ENCODE data around the gene MUC2.

MUC2 gene

DNA sequence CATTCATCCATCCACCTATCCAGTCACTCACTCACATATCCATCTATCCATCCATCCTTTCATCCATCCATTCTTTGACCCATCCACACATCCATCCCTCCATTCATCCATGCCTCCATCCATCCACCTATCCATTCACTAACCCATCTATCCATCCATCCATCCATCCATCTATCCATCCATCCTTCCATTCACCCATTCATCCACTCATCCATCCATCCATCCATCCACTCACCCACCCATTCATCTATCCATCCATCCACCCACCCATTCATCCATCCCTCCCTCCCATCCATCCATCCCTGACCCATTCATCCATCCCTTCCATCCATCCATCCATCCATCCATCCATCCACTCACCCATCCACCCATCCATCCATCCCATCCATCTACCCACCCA is 4.9 kb upstream of the MUC2 start:
- H3K27me3 ChIP-seq (ENCODE audit: insufficient read depth, poor library complexity, severe bottlenecking), result no peaks in the 10 kb centered on the region
- H3K27ac ChIP-seq (replicated peaks), result no peak overlapping the region
- no peak for DNase-seq (ENCODE audit: low read depth in 1 of 2, low spot score in 1 of 2)
- TF ChIP-seq POLR2AphosphoS5 (IDR thresholded peaks at IDR 0.05; ENCODE audit: low read depth), result no peak
- no peak for TF ChIP-seq SPI1 (IDR thresholded peaks at IDR 0.05; ENCODE audit: borderline replicate concordance, low read depth)
- TF ChIP-seq, protein P1, sequence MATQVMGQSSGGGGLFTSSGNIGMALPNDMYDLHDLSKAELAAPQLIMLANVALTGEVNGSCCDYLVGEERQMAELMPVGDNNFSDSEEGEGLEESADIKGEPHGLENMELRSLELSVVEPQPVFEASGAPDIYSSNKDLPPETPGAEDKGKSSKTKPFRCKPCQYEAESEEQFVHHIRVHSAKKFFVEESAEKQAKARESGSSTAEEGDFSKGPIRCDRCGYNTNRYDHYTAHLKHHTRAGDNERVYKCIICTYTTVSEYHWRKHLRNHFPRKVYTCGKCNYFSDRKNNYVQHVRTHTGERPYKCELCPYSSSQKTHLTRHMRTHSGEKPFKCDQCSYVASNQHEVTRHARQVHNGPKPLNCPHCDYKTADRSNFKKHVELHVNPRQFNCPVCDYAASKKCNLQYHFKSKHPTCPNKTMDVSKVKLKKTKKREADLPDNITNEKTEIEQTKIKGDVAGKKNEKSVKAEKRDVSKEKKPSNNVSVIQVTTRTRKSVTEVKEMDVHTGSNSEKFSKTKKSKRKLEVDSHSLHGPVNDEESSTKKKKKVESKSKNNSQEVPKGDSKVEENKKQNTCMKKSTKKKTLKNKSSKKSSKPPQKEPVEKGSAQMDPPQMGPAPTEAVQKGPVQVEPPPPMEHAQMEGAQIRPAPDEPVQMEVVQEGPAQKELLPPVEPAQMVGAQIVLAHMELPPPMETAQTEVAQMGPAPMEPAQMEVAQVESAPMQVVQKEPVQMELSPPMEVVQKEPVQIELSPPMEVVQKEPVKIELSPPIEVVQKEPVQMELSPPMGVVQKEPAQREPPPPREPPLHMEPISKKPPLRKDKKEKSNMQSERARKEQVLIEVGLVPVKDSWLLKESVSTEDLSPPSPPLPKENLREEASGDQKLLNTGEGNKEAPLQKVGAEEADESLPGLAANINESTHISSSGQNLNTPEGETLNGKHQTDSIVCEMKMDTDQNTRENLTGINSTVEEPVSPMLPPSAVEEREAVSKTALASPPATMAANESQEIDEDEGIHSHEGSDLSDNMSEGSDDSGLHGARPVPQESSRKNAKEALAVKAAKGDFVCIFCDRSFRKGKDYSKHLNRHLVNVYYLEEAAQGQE (IDR thresholded peaks at IDR 0.05; ENCODE audit: insufficient replicate concordance, low read depth), result no peak
- no peak for TF ChIP-seq GABPA (IDR thresholded peaks at IDR 0.05; ENCODE audit: low read depth)
- no peak overlapping the region for H3K4me3 ChIP-seq (replicated peaks; ENCODE audit: insufficient read depth, low read length)

DNA sequence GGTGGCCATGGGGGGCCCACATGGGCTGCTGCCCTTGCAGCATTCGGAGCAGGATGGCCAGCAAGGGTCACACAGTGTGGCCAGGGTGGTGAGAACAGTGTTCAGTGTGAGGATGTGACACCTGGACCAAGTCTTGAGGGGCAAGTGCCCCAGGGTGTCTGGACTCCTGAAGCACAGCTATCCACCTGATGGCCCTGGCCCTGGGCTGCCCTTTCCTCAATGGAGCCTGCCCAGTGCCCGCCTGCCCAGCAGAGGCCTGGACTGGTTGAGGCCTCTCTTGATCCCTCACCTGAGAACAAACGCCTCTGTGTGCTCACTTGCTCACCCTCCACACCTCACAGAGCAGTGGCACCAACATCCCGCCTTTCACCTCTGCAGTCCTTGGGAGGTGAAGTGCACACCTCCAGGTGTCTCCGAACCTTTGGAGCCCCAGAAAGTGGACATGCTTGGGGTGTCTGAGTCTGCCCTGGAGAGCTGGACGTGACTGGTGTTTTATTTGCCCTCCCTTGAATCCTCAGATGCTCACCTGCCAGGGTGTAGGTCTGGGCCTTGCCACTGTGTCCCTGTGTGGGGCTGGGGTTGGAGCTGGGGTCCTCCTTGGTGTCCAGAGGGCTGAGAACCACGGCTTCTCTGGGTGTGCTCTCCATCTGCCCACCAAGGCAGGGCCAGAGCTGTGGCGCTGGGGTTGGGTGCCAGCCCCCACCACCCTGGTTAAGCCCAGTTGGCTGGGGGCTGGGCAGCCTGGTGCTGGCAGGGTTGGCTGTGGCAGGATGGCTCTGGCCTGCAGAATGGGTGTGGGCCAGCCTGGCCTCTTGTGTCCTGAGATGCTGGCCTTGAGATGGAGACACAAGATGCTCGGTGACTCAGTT is 3.8 kb upstream of the MUC2 start:
- Histone ChIP-seq H3K27me3 (ENCODE audit: insufficient read depth, poor library complexity, severe bottlenecking) (no peaks in the 10 kb centered on the region), H3K27ac (replicated peaks) (no peak overlapping the region), H3K4me3 (replicated peaks; ENCODE audit: insufficient read depth, low read length) (no peak overlapping the region)
- DNase-seq (ENCODE audit: low read depth in 1 of 2, low spot score in 1 of 2), result no peak
- TF ChIP-seq SPI1 (IDR thresholded peaks at IDR 0.05; ENCODE audit: borderline replicate concordance, low read depth) (no peak), POLR2AphosphoS5 (IDR thresholded peaks at IDR 0.05; ENCODE audit: low read depth) (no peak)

DNA sequence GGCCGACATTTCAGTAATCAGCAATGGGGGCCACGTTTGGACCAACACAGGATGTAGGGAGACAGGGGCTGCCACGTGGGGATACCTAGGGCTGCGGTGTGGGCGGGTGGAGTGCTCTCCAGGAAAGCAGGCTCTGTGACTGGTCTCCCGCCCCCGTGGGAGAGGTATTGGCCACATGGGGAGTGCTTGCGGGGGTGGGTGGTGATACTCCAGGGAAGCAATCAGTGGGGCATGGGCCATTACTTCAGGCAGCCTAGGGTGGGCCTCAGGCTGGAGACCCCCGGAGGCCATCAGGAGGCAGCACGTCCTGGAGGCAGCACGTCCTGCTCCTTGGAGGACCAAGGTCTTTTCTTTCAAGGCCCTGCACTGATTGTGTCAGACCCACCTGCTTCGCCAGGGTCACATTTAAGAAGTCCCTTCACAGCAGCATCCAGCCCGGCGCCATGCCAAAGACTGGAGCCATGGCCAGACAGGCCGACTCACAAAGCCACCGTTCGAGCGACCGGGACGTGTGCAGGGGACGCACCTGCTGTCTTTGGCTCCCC is 3.0 kb upstream of the MUC2 start:
- Histone ChIP-seq H3K27me3 (ENCODE audit: insufficient read depth, poor library complexity, severe bottlenecking) (no peaks in the 10 kb centered on the region), H3K27ac (replicated peaks) (no peak overlapping the region), H3K4me3 (replicated peaks; ENCODE audit: insufficient read depth, low read length) (no peak overlapping the region)
- no peak for DNase-seq (ENCODE audit: low read depth in 1 of 2, low spot score in 1 of 2)
- TF ChIP-seq, protein P1 (IDR thresholded peaks at IDR 0.05; ENCODE audit: insufficient replicate concordance, low read depth), result no peak
- TF ChIP-seq POLR2AphosphoS5 (IDR thresholded peaks at IDR 0.05; ENCODE audit: low read depth) (no peak), SPI1 (IDR thresholded peaks at IDR 0.05; ENCODE audit: borderline replicate concordance, low read depth) (no peak), GABPA (IDR thresholded peaks at IDR 0.05; ENCODE audit: low read depth) (no peak)
- TF ChIP-seq, protein P2, sequence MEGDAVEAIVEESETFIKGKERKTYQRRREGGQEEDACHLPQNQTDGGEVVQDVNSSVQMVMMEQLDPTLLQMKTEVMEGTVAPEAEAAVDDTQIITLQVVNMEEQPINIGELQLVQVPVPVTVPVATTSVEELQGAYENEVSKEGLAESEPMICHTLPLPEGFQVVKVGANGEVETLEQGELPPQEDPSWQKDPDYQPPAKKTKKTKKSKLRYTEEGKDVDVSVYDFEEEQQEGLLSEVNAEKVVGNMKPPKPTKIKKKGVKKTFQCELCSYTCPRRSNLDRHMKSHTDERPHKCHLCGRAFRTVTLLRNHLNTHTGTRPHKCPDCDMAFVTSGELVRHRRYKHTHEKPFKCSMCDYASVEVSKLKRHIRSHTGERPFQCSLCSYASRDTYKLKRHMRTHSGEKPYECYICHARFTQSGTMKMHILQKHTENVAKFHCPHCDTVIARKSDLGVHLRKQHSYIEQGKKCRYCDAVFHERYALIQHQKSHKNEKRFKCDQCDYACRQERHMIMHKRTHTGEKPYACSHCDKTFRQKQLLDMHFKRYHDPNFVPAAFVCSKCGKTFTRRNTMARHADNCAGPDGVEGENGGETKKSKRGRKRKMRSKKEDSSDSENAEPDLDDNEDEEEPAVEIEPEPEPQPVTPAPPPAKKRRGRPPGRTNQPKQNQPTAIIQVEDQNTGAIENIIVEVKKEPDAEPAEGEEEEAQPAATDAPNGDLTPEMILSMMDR (IDR thresholded peaks at IDR 0.05; ENCODE audit: insufficient read depth, low read length), result no peak

DNA sequence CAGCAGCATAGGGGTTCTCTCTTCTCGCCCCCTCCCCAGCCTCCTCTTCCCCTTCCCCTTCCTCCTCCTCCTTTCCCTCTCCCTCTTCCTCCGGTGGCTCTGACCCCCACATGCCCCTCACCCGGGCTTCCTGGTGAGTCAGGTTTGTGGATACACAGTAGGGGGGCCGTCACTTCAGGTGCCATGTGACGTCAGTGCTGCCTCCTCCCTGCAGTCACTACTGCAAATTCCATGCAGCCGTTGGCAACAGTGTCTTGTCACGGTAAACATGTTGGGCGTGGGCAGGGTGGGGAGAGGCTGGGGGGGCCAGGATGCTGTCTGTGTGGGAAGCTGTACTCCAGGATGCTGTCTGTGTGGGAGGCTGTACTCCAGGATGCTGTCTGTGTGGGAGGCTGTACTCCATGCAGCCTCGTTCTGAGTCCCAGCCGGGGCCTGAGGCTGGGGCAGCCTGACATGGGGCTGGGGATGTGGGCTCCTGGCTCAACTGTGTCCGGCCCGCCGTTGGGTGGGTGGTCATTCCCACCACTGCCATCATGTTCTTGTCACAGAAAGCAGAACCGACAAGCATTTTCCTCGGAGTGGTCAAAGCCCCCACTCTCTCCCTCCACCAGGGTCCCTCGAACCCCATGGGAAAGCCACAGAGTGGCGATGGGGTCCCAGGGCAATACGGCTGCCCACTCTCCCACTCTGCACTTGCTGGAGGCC is 2.4 kb upstream of the MUC2 start:
- no peak overlapping the region for H3K4me3 ChIP-seq (replicated peaks; ENCODE audit: insufficient read depth, low read length)
- DNase-seq (ENCODE audit: low read depth in 1 of 2, low spot score in 1 of 2), result no peak
- TF ChIP-seq, protein P1 (IDR thresholded peaks at IDR 0.05; ENCODE audit: insufficient replicate concordance, low read depth), result no peak
- TF ChIP-seq SPI1 (IDR thresholded peaks at IDR 0.05; ENCODE audit: borderline replicate concordance, low read depth) (no peak), POLR2AphosphoS5 (IDR thresholded peaks at IDR 0.05; ENCODE audit: low read depth) (no peak), GABPA (IDR thresholded peaks at IDR 0.05; ENCODE audit: low read depth) (no peak)
- no peak overlapping the region for H3K27ac ChIP-seq (replicated peaks)
- no peaks in the 10 kb centered on the region for H3K27me3 ChIP-seq (ENCODE audit: insufficient read depth, poor library complexity, severe bottlenecking)
